GM19025 (cell line): ENCODE results near the gene CHD6.
"Not testable (repeated sequence)": the region's sequence is repeated elsewhere in the genome, so short reads cannot be mapped to it uniquely, and the experiment has no call there.

Experiments used
- ATAC-seq: cut with Tn5 transposase; IDR thresholded peaks from one replicate; pipeline ENCODE4 v1.9.1; 2021; ENCODE audit warnings: mild to moderate bottlenecking, low read depth, moderate library complexity; ENCODE audit not compliant: unreplicated experiment

CHD6 gene

GRCh38 chr20:41546535-41546934 lies 71.6 kb downstream of the CHD6 start:
- no peak for ATAC-seq

DNA sequence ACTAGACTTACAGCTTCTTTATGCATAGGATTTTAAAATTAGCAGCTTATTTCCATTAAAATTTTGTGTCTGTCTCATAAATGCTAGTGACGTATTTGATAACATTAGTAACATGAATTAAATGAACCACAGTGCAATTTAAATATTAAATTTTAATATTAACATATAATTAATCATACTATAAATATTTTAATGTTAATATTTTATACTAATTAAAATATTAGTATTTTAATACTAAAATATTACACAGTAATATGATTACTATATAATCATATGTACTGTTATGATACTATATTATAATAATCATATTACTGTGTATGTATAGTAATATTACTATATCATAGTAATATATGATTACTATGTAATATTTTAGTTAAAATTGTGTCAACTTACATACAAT lies 73.7 kb downstream of the CHD6 start:
- ATAC-seq, result no peak

GRCh38 chr20:41540918-41541317 lies 77.3 kb downstream of the CHD6 start:
- no peak for ATAC-seq

GRCh38 chr20:41540459-41540858 lies 77.7 kb downstream of the CHD6 start:
- ATAC-seq, result no peak

- ATAC-seq, result no peak
These were observed 79.2 kb downstream of the CHD6 start for GRCh38 chr20:41538810-41539596.

DNA sequence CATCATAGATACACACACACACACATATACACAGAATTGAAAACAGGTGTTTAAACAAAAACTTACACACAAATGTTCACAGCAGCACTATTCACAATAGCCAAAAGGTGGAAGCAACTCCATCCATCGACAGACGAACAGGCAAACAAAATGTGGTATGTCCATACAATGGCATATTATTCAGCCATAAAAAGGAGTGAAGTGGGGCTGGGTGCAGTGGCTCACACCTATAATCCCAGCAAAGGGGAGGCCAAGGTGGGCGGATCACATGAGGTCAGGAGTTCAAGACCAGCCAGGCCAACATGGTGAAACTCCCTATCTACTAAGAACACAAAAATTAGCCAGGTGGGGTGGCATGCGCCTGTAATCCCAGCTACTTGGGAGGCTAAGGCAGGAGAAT lies 80.3 kb downstream of the CHD6 start:
- no peak for ATAC-seq

GRCh38 chr20:41535551-41535950 lies 82.6 kb downstream of the CHD6 start:
- not testable (repeated sequence) for ATAC-seq

DNA sequence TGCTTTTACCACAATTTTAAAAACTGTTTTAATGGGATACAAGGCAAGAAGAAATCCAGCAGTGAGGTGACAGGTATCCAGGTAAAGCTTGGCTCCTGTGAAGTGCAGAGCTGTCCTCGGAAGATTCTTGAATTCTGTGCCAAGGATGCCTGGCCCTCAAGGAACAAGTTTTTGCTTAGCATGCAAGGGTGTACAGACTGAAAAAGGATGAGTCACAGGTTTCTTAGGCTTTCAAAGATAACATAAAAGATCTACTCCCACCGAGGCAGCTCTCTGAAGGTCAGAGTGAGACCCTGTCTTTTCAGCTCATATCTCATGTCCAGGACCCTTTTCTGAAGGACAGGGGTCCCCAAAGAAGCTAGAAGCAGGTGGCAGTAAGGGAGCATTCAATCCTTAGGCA lies 83.3 kb downstream of the CHD6 start:
- no peak for ATAC-seq

DNA sequence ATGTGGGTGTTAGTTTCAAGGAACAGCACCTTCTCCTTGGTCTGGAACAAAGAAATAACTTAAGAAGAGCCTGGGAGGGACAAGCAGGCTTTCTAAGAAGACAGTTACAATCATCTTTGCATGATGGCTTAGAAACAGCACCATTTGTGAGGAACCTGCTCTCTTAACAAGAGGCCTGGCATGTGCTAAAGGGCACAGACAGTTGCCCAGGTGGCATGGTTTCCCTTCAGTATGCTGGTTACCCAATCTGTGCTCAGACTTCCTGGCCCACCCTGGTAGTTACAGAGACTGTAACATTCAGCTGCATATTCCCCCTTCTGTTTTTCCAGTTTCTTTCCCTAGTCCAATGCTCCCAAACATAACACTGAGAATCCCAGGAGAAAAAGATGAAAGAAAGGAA lies 84.0 kb downstream of the CHD6 start:
- no peak for ATAC-seq

GRCh38 chr20:41533537-41534136 lies 84.5 kb downstream of the CHD6 start:
- no peak for ATAC-seq

DNA sequence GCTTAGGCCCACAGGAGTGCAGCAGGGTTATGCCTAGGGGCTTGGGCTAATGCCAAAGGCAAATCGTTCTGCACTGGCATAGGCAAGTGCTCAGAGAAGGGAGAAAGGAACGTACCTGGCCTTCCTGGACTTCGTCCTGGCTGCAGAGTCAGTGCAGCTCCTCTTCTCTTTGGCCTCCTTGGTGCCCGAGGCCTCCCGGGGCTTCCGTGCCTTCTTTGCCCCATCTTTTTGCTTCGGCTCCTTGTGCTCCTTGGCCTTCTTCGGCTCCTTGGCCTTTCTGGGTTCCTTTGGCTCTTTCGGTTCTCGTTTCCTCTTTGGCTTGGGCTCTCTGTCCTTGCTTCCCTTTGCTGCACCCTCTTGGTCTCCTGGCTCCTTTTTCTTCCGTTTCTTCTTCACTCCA lies 85.2 kb downstream of the CHD6 start:
- no peak for ATAC-seq

DNA sequence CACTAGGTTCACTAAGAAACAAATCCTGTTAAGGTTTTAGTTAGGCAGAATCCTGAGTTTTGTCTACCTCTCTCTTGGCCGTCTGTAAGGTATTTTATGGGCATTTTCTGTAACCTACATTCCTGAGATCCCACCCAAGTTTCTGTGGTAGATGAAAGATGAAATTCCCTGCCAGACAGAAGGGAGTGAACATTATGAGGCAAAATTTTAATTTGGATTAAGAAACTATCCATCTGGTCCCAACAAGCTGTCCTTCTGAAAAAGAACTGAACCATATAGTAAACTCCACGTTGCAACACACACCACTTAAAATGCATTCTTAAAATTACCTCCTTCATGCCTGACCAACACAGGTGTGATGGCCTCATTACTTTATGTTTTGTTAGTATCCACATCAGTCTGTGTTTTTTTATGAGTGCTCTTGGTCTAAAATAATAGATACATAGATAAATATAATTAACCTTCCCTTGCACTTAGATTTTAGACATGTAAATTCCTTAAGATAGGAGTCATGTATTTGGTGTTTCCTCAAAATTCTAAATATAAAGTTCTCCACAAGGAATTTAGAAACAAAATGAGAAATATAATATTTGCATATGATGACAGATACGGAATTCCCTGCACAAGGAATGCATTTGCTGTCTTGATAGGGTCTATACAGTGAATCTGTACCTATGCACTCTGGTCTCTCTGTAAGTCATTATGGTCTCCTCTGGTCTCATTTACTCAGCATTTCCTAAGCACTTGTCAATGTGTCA lies 86.5 kb downstream of the CHD6 start:
- ATAC-seq, result no peak

DNA sequence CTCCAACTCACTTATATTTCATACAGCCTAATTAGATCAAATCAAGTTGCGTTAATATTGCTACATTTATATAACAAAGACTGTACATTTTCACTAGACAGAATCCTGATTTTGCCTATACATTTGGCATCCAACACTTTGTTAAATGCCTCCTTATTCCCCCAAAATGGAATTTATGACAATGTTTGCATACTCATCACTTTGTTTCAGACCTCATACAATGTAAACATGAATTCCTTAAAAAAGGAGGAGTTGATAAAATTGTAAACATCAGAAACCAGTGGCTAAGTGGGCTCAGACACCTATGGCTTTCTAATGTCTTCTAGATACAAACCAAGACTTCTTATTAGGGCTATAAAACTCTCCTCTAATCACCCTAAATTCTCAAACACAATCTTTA lies 87.3 kb downstream of the CHD6 start:
- ATAC-seq, result no peak

DNA sequence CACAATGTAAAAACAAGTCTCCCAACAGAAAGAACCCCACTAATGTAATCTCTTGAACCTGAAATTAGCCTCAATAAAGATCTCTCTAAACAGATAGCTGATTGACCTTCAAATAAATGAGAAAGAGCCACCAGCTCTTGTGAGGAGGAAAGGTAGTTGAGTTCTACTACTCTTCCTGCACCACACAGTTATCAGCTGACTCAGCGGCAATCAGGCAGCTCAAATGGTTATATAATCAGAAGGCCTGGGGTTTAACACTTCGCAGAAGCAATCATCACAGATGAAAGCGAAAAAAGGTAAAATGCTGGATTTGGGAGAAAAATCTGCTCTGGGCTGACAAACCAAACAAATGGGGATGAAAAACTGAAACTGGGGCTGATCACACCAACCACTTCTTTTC lies 91.8 kb downstream of the CHD6 start:
- no peak for ATAC-seq

DNA sequence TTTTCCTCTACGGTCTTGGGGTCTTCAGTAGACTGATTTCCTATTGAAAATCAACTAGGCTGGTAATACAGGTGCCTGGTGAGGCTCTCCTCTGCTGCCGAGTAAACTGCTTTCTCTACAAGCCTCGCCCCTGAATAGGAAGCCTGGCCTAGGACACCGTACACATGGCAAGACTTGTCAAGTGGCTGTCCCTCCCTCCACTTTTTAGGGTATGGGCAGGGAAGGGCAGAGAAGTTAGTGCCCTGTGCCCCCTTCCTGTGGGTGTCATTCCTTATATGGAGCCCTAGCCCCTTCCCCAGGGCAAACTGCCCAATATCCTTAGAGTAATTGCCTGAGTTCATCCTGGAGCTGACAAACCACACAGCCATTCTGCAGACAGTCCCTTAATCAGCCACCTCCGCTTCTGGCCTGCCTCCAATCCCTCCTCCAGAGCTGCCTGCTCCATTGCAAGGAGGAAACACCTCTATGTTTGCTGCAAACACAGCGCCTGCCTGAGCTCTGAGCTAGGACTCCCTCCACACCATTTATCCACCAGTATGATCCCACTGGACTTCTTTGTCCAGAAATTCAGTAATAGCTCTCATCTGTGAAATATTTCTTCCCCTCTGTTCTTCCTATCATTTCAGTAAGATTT lies 93.1 kb downstream of the CHD6 start:
- ATAC-seq, result no peak

DNA sequence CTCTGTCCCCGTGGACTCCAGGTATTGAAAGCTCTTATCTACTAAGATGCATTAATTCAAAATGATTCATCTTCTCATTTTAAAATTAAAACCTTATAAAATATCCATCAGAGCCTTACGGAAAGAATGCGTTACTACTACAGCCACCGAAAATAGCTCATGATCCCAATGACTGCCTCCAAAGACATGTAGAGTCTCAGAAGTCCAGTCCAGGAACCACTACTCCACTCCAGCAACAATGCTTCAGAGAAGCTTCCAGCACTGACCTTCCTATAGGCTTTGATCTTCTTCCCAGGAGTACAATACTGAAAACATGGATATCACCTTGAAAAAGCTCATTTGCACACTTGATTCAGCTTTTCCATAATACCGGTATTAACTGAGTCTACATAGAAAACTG lies 94.3 kb downstream of the CHD6 start:
- ATAC-seq, result no peak

GRCh38 chr20:41513829-41514228 lies 104.3 kb downstream of the CHD6 start:
- no peak for ATAC-seq

GRCh38 chr20:41512624-41513023 lies 105.6 kb downstream of the CHD6 start:
- no peak for ATAC-seq

GRCh38 chr20:41510847-41511450 lies 107.2 kb downstream of the CHD6 start:
- no peak for ATAC-seq

DNA sequence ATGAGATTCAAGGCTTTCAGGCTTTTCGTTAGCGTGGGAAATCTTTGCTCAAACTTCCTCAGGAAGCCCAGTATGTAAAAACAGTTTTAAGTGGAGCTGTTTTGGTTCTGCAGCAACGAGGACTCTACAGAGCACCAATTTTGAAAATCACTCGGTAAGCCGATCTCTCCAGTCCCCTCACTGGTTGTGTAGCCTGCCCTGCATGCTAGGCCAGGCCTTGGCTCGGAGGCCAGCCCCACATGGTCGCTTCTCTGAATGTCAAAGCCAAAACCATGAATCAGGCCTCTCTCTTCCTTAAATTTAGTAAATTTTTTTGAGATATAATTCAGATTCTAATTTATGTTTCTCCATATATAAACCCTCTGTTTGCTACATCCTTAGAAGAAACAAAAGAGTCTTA lies 108.0 kb downstream of the CHD6 start:
- ATAC-seq, result no peak
